Measurements from ENCODE around the gene POLR2E.
A peak's percentile ranks its signal among the peaks of the same experiment; 100 is the strongest.

Gene POLR2E

GRCh38 chr19:1066748-1067340, 28.3 kb downstream of the POLR2E start, which contains the start of gene ARHGAP45:
Gene ARHGAP45 (plus strand): TSS chr19:1067167. CDS start chr19:1067406, 239 bp downstream.
- no peak for TF ChIP-seq CTCF (IDR thresholded peaks at IDR 0.05; ENCODE audit: low read depth, low read length)
- H3K4me3 ChIP-seq (ENCODE audit: low read depth, low read length): peak within 1 kb of the TSS; percentile 40

DNA sequence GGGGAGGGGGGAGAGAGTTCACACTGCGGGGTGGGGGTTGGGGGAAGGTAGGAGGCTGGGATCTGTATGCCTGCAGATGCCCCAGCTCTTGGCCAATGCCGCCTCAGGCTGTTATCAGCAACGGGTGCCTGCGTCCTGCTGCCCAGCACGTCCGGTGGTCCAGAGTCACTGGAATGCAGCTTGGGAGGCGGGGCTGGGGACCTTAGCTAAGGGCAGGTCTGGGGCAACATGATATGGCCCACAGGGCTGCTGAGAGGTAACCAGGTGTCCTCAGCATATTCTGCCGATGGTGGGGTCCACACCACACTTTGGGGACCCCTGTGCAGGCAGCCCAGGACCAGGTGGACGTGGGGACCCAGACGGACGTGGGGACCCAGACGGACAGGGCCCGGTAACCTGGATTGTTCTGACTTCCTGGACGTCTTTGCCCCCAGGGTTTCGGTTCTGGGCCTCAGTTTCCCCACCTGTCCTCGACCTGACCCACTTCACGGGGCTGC, 28.9 kb downstream of the POLR2E start:
- no peak for TF ChIP-seq CTCF (IDR thresholded peaks at IDR 0.05; ENCODE audit: low read depth, low read length)
- no peak overlapping the region for H3K4me3 ChIP-seq (ENCODE audit: low read depth, low read length)

GRCh38 chr19:1065606-1066109, 29.5 kb downstream of the POLR2E start:
- TF ChIP-seq CTCF (IDR thresholded peaks at IDR 0.05; ENCODE audit: low read depth, low read length): no peak
- H3K4me3 ChIP-seq (ENCODE audit: low read depth, low read length): no peak overlapping the region

- TF ChIP-seq CTCF (IDR thresholded peaks at IDR 0.05; ENCODE audit: low read depth, low read length): peak; percentile 73
- no peak overlapping the region for H3K4me3 ChIP-seq (ENCODE audit: low read depth, low read length)
Observed at GRCh38 chr19:1064661-1065605, 30.2 kb downstream of the POLR2E start.

DNA sequence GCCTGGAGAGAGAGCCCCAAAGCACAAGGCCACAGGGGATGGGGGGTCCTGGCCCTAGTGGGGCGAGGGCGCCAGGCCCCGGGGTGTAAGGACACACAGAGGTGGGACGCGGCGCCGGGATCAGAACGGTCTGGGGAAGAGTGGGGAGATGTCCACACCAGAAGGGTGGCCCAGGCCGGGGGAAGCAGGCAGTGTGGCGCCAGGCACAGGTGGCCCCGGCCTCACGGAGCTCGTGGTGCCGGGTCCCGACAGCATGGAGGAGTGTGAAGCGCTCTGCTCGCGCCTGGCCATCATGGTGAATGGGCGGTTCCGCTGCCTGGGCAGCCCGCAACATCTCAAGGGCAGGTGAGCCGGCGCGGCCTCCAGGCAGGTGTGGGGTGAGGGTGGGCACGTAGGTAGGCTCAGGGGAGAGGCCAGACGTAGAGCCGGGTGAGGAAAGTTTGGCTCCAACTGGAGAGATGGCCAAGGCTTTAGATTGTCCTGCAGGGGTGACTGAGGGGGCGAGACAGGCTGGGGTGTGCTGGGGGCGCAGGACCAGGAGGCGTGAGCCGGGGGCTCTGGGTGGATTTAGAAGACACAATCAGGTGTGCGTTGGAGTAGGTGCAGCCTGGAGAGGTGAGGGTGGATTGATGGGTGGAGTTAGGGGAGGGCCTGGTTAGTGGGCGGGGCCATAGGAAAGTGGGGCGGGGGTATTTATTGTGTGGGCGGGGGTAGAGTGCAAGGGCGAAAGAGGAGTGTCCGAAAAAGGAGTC, 31.1 kb downstream of the POLR2E start:
- H3K4me3 ChIP-seq (ENCODE audit: low read depth, low read length): no peak overlapping the region
- TF ChIP-seq CTCF (IDR thresholded peaks at IDR 0.05; ENCODE audit: low read depth, low read length): no peak

- TF ChIP-seq CTCF (IDR thresholded peaks at IDR 0.05; ENCODE audit: low read depth, low read length): no peak
- H3K4me3 ChIP-seq (ENCODE audit: low read depth, low read length): no peak overlapping the region
Observed at GRCh38 chr19:1063030-1063908, 31.9 kb downstream of the POLR2E start.
